ENCODE results near the gene SLC17A9. TPM values are rescaled to one million over a fixed set of nuclear protein-coding genes. Genes with fewer than 3 reads are reported as not detected.

Gene SLC17A9
- total RNA-seq, 1 experiment from 2014 or later: not detected

GRCh38 chr20:62940875-62941274 is 11.6 kb upstream of the SLC17A9 start:
- H2AFZ ChIP-seq (ENCODE audit: low read length): no peak overlapping the region
- intact Hi-C loops (cut with micrococcal nuclease): no loop called here
- DNase-seq (no peak), ATAC-seq (no peak)
- H3K79me2 ChIP-seq (ENCODE audit: low read length): peaks cover 67% of the 10 kb centered on the region
- H3K9me3 ChIP-seq (ENCODE audit: low read length): no peaks in the 10 kb centered on the region
- POLR2A ChIA-PET (ENCODE audit: unreplicated experiment): no interaction called here
- BruUV-seq (replicated peaks): no TSS peak
- no peak overlapping the region for H3K9ac ChIP-seq (ENCODE audit: low read length)
- peaks cover 25% of the 10 kb centered on the region for H4K20me1 ChIP-seq (ENCODE audit: low read length)
- no peak overlapping the region for H3K27ac ChIP-seq (ENCODE audit: low read length)
- H3K4me2 ChIP-seq (ENCODE audit: low read length): no peak overlapping the region
- no peak overlapping the region for H3K4me3 ChIP-seq (ENCODE audit: low read length)
- CTCF ChIA-PET: no interaction called here
- H3F3A ChIP-seq (ENCODE audit: low read length, unreplicated experiment): no peaks in the 10 kb centered on the region
- TF ChIP-seq EZH2phosphoT487 (IDR thresholded peaks at IDR 0.05; ENCODE audit: borderline replicate concordance, low read length) (no peak), EZH2 (IDR thresholded peaks at IDR 0.05; ENCODE audit: low read length, unreplicated experiment) (no peak)
- TF ChIP-seq, protein P1, sequence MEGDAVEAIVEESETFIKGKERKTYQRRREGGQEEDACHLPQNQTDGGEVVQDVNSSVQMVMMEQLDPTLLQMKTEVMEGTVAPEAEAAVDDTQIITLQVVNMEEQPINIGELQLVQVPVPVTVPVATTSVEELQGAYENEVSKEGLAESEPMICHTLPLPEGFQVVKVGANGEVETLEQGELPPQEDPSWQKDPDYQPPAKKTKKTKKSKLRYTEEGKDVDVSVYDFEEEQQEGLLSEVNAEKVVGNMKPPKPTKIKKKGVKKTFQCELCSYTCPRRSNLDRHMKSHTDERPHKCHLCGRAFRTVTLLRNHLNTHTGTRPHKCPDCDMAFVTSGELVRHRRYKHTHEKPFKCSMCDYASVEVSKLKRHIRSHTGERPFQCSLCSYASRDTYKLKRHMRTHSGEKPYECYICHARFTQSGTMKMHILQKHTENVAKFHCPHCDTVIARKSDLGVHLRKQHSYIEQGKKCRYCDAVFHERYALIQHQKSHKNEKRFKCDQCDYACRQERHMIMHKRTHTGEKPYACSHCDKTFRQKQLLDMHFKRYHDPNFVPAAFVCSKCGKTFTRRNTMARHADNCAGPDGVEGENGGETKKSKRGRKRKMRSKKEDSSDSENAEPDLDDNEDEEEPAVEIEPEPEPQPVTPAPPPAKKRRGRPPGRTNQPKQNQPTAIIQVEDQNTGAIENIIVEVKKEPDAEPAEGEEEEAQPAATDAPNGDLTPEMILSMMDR (conservative IDR thresholded peaks at IDR 0.05; ENCODE audit: low read depth, low read length): no peak
- peaks cover 22% of the 10 kb centered on the region for H3K4me1 ChIP-seq (ENCODE audit: insufficient read depth, low read length)
- no peaks in the 10 kb centered on the region for H3K27me3 ChIP-seq (ENCODE audit: low read length)
- H3K36me3 ChIP-seq (ENCODE audit: low read depth, low read length): peaks cover 40% of the 10 kb centered on the region
- H3K9me2 ChIP-seq (replicated peaks; ENCODE audit: low read length): no peaks in the 10 kb centered on the region

- intact Hi-C loops (cut with micrococcal nuclease): no loop called here
- Histone ChIP-seq H3K36me3 (ENCODE audit: low read depth, low read length) (peaks cover 46% of the 10 kb centered on the region), H3K9ac (ENCODE audit: low read length) (no peak overlapping the region), H3K4me3 (ENCODE audit: low read length) (no peak overlapping the region), H3K4me1 (ENCODE audit: insufficient read depth, low read length) (peaks cover 17% of the 10 kb centered on the region), H3K79me2 (ENCODE audit: low read length) (peaks cover 58% of the 10 kb centered on the region), H4K20me1 (ENCODE audit: low read length) (peaks cover 21% of the 10 kb centered on the region), H3K27me3 (ENCODE audit: low read length) (no peaks in the 10 kb centered on the region), H2AFZ (ENCODE audit: low read length) (no peak overlapping the region), H3K9me3 (ENCODE audit: low read length) (no peaks in the 10 kb centered on the region), H3K9me2 (replicated peaks; ENCODE audit: low read length) (no peaks in the 10 kb centered on the region), H3F3A (ENCODE audit: low read length, unreplicated experiment) (no peaks in the 10 kb centered on the region), H3K4me2 (ENCODE audit: low read length) (no peak overlapping the region), H3K27ac (ENCODE audit: low read length) (no peak overlapping the region)
- DNase-seq (no peak), ATAC-seq (no peak)
- ChIA-PET POLR2A (ENCODE audit: unreplicated experiment) (no interaction called here), CTCF (no interaction called here)
- TF ChIP-seq, protein P1 (conservative IDR thresholded peaks at IDR 0.05; ENCODE audit: low read depth, low read length): no peak
- BruUV-seq (replicated peaks): no TSS peak
Measured at GRCh38 chr20:62941792-62942191, 10.7 kb upstream of the SLC17A9 start.

DNA sequence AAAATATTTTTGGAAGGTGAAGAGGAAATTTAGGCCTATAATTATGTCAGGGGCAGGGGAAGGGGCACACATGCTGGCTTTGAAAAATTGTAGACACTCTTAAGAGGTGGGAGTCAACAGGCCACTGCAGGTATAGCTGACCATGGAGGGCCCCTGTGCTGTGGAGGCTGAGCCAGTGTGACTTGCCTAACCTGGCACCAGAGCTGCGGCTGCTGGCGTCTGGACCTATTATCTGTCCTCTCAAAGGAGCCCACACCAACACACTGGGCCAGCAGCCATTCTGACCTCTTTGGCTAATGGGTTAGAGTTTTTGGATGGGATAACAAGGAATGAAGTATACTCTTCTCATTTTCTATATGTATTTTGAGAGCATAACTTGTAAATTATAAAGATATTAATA is 10.1 kb upstream of the SLC17A9 start:
- H3K9me2 ChIP-seq (replicated peaks; ENCODE audit: low read length): no peaks in the 10 kb centered on the region
- H3F3A ChIP-seq (ENCODE audit: low read length, unreplicated experiment): no peaks in the 10 kb centered on the region
- peaks cover 17% of the 10 kb centered on the region for H3K4me1 ChIP-seq (ENCODE audit: insufficient read depth, low read length)
- ChIA-PET CTCF (no interaction called here), POLR2A (ENCODE audit: unreplicated experiment) (no interaction called here)
- BruUV-seq (replicated peaks): no TSS peak
- no peaks in the 10 kb centered on the region for H3K27me3 ChIP-seq (ENCODE audit: low read length)
- H3K36me3 ChIP-seq (ENCODE audit: low read depth, low read length): peaks cover 50% of the 10 kb centered on the region
- intact Hi-C loops (cut with micrococcal nuclease): no loop called here
- no peaks in the 10 kb centered on the region for H3K9me3 ChIP-seq (ENCODE audit: low read length)
- H3K4me3 ChIP-seq (ENCODE audit: low read length): no peak overlapping the region
- no peak overlapping the region for H3K4me2 ChIP-seq (ENCODE audit: low read length)
- H3K79me2 ChIP-seq (ENCODE audit: low read length): peaks cover 51% of the 10 kb centered on the region
- DNase-seq (no peak), ATAC-seq (no peak)
- no peak overlapping the region for H3K27ac ChIP-seq (ENCODE audit: low read length)
- H4K20me1 ChIP-seq (ENCODE audit: low read length): peaks cover 21% of the 10 kb centered on the region
- no peak overlapping the region for H3K9ac ChIP-seq (ENCODE audit: low read length)
- TF ChIP-seq EZH2phosphoT487 (IDR thresholded peaks at IDR 0.05; ENCODE audit: borderline replicate concordance, low read length) (no peak), EZH2 (IDR thresholded peaks at IDR 0.05; ENCODE audit: low read length, unreplicated experiment) (no peak)
- TF ChIP-seq, protein P1 (conservative IDR thresholded peaks at IDR 0.05; ENCODE audit: low read depth, low read length): no peak
- no peak overlapping the region for H2AFZ ChIP-seq (ENCODE audit: low read length)
